Measurements from ENCODE around the gene TMEM181. TPM values are rescaled to one million over a fixed set of nuclear protein-coding genes. Genes with fewer than 3 reads are reported as not detected.

TMEM181 gene
- total and polyA plus RNA-seq, 4 donors: 6.4 to 15.6 (median 12.6) TPM

DNA sequence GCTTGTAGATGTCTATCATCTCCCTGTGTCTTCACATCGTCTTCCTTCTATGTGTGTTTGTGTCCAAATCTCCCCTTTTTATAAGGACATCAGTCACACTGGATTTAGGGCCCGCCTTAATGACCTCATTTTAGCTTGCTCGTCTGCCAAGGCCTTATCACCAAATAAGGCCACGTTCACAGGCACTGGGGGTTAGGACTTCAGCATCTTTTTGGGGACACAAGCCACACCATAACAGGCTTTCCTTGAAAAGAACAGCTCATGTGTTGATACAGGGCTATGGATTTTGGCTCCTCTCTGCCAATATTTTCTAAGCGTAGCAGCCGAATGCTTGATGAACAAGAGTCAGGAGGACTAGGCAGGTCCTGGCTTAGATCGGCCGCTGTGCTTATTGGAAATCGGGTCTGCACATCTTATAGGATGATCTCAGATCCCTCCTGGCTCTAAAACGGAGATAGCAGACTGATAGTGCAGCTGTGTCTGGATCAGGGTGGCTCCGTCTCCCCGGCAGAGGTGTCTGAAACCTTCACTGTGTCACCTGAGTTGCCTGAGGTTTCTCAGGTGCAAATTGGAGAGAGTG, 16.2 kb upstream of the TMEM181 start:
- Histone ChIP-seq H3K9me3 (ENCODE audit: control insufficient read depth in 4 of 4, low read length in 3 of 4) (no peaks in the 10 kb centered on the region), H3K9ac (ENCODE audit: low read depth in 1 of 2, low read length in 2 of 2) (no peak overlapping the region), H3K4me3 (ENCODE audit: low read depth in 1 of 3, low read length in 3 of 3) (no peak overlapping the region), H3K36me3 (ENCODE audit: control insufficient read depth in 4 of 4, insufficient read depth in 3 of 4, low read depth in 1 of 4, low read length in 3 of 4) (no peaks in the 10 kb centered on the region), H3K4me1 (ENCODE audit: control insufficient read depth in 4 of 4, insufficient read depth in 4 of 4, low read length in 3 of 4) (no peaks in the 10 kb centered on the region), H3K27ac (ENCODE audit: low read depth in 1 of 2, low read length in 2 of 2) (no peak overlapping the region), H3K27me3 (ENCODE audit: control insufficient read depth in 4 of 4, insufficient read depth in 4 of 4, low read length in 3 of 4) (peaks cover 0 to 1% (median 0%) of the 10 kb centered on the region in 4 donors)
- 87% methylated on average over 12 of the region's 12 CpGs for WGBS
- DNase-seq (ENCODE audit: low spot score): no peak
- TF ChIP-seq, protein P1, sequence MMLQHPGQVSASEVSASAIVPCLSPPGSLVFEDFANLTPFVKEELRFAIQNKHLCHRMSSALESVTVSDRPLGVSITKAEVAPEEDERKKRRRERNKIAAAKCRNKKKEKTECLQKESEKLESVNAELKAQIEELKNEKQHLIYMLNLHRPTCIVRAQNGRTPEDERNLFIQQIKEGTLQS (IDR thresholded peaks at IDR 0.05): no peak
- no peak for TF ChIP-seq RAD21 (IDR thresholded peaks at IDR 0.05)
- TF ChIP-seq FOXA2 (IDR thresholded peaks at IDR 0.05): no peak
- TF ChIP-seq EGR1 (IDR thresholded peaks at IDR 0.05; ENCODE audit: low read depth in 2 of 2): no peak
- TF ChIP-seq JUND (IDR thresholded peaks at IDR 0.05): no peak
- no peak for TF ChIP-seq NR2F2 (IDR thresholded peaks at IDR 0.05)
- TF ChIP-seq, protein P2, sequence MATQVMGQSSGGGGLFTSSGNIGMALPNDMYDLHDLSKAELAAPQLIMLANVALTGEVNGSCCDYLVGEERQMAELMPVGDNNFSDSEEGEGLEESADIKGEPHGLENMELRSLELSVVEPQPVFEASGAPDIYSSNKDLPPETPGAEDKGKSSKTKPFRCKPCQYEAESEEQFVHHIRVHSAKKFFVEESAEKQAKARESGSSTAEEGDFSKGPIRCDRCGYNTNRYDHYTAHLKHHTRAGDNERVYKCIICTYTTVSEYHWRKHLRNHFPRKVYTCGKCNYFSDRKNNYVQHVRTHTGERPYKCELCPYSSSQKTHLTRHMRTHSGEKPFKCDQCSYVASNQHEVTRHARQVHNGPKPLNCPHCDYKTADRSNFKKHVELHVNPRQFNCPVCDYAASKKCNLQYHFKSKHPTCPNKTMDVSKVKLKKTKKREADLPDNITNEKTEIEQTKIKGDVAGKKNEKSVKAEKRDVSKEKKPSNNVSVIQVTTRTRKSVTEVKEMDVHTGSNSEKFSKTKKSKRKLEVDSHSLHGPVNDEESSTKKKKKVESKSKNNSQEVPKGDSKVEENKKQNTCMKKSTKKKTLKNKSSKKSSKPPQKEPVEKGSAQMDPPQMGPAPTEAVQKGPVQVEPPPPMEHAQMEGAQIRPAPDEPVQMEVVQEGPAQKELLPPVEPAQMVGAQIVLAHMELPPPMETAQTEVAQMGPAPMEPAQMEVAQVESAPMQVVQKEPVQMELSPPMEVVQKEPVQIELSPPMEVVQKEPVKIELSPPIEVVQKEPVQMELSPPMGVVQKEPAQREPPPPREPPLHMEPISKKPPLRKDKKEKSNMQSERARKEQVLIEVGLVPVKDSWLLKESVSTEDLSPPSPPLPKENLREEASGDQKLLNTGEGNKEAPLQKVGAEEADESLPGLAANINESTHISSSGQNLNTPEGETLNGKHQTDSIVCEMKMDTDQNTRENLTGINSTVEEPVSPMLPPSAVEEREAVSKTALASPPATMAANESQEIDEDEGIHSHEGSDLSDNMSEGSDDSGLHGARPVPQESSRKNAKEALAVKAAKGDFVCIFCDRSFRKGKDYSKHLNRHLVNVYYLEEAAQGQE (IDR thresholded peaks at IDR 0.05): no peak
- no peak for TF ChIP-seq HNF4G (IDR thresholded peaks at IDR 0.05)
- TF ChIP-seq, protein P3, sequence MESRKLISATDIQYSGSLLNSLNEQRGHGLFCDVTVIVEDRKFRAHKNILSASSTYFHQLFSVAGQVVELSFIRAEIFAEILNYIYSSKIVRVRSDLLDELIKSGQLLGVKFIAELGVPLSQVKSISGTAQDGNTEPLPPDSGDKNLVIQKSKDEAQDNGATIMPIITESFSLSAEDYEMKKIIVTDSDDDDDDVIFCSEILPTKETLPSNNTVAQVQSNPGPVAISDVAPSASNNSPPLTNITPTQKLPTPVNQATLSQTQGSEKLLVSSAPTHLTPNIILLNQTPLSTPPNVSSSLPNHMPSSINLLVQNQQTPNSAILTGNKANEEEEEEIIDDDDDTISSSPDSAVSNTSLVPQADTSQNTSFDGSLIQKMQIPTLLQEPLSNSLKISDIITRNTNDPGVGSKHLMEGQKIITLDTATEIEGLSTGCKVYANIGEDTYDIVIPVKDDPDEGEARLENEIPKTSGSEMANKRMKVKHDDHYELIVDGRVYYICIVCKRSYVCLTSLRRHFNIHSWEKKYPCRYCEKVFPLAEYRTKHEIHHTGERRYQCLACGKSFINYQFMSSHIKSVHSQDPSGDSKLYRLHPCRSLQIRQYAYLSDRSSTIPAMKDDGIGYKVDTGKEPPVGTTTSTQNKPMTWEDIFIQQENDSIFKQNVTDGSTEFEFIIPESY (IDR thresholded peaks at IDR 0.05): no peak
- no peak for TF ChIP-seq HNF4A (conservative IDR thresholded peaks at IDR 0.05)
- no peak for TF ChIP-seq GABPA (IDR thresholded peaks at IDR 0.05 in 1 of 2, conservative IDR thresholded peaks at IDR 0.05 in 1 of 2)
- no peak for TF ChIP-seq TAF1 (conservative IDR thresholded peaks at IDR 0.05)
- TF ChIP-seq RXRA (IDR thresholded peaks at IDR 0.05): no peak
- TF ChIP-seq FOXA1 (IDR thresholded peaks at IDR 0.05): no peak
- TF ChIP-seq, protein P4, sequence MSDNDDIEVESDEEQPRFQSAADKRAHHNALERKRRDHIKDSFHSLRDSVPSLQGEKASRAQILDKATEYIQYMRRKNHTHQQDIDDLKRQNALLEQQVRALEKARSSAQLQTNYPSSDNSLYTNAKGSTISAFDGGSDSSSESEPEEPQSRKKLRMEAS (IDR thresholded peaks at IDR 0.05): no peak
- TF ChIP-seq SP1 (IDR thresholded peaks at IDR 0.05): no peak
- TF ChIP-seq, protein P5, sequence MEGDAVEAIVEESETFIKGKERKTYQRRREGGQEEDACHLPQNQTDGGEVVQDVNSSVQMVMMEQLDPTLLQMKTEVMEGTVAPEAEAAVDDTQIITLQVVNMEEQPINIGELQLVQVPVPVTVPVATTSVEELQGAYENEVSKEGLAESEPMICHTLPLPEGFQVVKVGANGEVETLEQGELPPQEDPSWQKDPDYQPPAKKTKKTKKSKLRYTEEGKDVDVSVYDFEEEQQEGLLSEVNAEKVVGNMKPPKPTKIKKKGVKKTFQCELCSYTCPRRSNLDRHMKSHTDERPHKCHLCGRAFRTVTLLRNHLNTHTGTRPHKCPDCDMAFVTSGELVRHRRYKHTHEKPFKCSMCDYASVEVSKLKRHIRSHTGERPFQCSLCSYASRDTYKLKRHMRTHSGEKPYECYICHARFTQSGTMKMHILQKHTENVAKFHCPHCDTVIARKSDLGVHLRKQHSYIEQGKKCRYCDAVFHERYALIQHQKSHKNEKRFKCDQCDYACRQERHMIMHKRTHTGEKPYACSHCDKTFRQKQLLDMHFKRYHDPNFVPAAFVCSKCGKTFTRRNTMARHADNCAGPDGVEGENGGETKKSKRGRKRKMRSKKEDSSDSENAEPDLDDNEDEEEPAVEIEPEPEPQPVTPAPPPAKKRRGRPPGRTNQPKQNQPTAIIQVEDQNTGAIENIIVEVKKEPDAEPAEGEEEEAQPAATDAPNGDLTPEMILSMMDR (IDR thresholded peaks at IDR 0.05; ENCODE audit: low read depth, low read length, missing input control): no peak
- TF ChIP-seq YY1 (IDR thresholded peaks at IDR 0.05): no peak

Measured in liver (tissue), 9 donors.